Measurements from ENCODE around the gene COBL. TPM values are rescaled to one million over a fixed set of nuclear protein-coding genes. Genes with fewer than 3 reads are reported as not detected.

The COBL gene
- total RNA-seq, 1 experiment from 2014 or later: 0.46 TPM

GRCh38 chr7:50970092-50970491, 346.5 kb downstream of the COBL start:
- DNase-seq (ENCODE audit: low read depth): no peak
